Measurements from ENCODE around the gene MUC3A.
"Not testable (repeated sequence)": the region's sequence is repeated elsewhere in the genome, so short reads cannot be mapped to it uniquely, and the experiment has no call there.

MUC3A gene

DNA sequence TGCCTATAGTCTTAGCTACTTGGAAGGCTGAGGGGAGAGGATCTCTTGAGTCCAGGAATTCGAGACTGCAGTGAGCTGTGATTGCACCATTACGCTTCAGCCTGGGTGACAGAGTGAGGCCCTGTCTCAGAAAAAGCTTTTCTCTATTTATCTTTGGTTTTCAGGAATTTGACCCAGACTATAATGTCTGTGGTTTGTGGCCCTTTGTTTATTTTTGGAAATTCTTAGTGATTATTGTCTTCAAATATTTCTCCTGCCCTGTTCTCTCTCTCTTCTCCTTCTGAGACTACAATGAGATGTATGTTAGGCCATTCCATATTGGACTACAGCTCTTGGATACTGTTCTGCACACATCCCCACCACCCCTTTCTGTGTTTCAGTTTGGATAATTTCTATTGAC, 24.7 kb downstream of the MUC3A start:
- TF ChIP-seq, protein P1, sequence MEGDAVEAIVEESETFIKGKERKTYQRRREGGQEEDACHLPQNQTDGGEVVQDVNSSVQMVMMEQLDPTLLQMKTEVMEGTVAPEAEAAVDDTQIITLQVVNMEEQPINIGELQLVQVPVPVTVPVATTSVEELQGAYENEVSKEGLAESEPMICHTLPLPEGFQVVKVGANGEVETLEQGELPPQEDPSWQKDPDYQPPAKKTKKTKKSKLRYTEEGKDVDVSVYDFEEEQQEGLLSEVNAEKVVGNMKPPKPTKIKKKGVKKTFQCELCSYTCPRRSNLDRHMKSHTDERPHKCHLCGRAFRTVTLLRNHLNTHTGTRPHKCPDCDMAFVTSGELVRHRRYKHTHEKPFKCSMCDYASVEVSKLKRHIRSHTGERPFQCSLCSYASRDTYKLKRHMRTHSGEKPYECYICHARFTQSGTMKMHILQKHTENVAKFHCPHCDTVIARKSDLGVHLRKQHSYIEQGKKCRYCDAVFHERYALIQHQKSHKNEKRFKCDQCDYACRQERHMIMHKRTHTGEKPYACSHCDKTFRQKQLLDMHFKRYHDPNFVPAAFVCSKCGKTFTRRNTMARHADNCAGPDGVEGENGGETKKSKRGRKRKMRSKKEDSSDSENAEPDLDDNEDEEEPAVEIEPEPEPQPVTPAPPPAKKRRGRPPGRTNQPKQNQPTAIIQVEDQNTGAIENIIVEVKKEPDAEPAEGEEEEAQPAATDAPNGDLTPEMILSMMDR (IDR thresholded peaks at IDR 0.05; ENCODE audit: insufficient read depth, low read depth, low read length, missing control alignments) = no peak
- DNase-seq (ENCODE audit: low read depth) = no peak
- H3K4me3 ChIP-seq (ENCODE audit: low read length) = no peak overlapping the region

DNA sequence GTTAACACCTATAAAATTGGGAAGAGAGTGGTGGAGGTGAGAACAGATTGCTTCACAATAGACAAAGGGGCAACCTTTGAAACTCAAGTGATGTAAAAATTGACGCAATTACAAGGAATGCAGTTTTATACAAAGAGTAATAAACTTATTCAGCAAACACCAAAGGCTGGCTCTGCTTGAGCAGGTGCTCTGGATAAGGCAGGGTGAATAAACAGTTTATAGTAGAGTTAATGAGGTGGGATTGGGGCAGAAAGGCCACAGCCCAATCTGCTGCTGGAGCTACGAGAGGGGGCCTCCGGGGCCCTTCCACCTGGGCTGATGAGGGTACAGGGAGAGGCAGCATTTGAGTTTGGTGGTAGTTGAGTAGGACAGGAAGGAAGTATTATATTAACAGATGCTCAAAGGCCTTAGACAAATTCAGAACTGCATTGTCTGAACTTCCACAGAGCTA, 26.1 kb downstream of the MUC3A start:
- TF ChIP-seq, protein P1 (IDR thresholded peaks at IDR 0.05; ENCODE audit: insufficient read depth, low read depth, low read length, missing control alignments) = no peak
- H3K4me3 ChIP-seq (ENCODE audit: low read length) = no peak overlapping the region
- no peak for DNase-seq (ENCODE audit: low read depth)

- TF ChIP-seq, protein P1 (IDR thresholded peaks at IDR 0.05; ENCODE audit: insufficient read depth, low read depth, low read length, missing control alignments) = no peak
- H3K4me3 ChIP-seq (ENCODE audit: low read length) = no peak overlapping the region
- no peak for DNase-seq (ENCODE audit: low read depth)
These were observed 29.0 kb downstream of the MUC3A start for GRCh38 chr7:100978300-100978699.

DNA sequence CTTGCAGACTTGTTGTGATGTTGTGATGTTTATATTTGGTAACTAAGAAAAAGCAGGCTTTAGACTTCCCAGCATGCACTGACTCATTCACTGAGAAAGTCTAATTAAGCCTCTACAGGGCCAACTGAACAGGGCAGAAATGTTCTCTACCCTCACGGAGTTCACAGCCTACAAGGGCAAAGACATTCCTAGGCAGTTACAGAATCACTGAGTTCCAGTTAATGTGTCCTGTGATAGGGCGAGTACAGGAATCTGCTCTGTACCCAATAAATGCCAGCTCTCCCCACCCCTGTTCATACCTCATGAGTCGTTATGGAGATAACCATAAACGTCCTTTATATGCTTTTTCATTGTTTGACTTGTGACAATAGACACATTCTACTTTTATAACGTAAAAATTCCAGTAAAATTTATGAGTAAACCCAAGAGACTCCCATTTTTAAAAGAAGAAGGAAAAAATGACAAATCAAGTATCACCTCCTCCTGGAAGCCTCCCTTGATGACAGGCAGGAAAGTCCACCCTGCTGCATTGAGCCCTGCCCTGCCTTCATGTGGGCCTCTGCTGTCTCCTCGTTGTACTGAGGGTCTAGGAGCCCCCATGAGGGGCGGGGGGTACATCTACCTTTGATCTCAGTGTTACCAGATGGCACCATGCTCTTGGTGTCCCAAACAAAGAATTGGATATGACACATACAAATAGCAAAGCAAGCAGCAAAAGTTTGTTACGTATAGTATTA, 34.3 kb downstream of the MUC3A start:
- DNase-seq (ENCODE audit: low read depth) = peak; percentile 70
- TF ChIP-seq, protein P1 (IDR thresholded peaks at IDR 0.05; ENCODE audit: insufficient read depth, low read depth, low read length, missing control alignments) = no peak
- no peak overlapping the region for H3K4me3 ChIP-seq (ENCODE audit: low read length)

DNA sequence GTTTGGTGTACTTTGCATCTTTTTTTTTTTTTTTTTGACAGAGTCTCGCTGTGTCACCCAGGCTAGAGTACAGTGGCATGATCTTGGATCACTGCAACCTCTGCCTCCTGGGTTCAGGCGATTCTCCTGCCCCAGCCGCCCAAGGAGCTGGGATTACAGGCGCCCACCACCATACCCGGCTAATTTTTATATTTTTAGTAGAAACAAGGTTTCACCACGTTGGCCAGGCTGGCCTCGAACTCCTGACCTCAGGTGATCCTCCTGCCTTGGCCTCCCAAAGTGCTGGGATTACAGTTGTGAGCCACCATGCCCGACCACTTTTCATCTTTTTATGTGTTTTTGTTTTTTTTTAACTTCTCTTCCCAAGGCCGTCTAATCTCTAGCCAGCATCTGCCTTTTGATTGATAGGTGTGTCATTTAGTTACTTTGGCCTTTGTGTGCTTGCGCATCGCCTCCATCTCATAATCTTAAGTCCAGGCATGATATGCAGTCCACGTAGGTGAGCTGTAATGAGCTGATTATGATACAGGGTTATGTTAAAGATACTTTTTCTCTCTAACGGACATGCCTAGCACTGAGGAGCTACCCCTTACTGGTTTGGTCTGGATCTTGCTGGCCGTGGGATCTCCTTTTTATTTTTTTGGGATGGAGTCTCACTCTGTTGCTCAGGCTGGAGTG, 35.0 kb downstream of the MUC3A start:
- not testable (repeated sequence) for DNase-seq (ENCODE audit: low read depth); H3K4me3 ChIP-seq (ENCODE audit: low read length)

DNA sequence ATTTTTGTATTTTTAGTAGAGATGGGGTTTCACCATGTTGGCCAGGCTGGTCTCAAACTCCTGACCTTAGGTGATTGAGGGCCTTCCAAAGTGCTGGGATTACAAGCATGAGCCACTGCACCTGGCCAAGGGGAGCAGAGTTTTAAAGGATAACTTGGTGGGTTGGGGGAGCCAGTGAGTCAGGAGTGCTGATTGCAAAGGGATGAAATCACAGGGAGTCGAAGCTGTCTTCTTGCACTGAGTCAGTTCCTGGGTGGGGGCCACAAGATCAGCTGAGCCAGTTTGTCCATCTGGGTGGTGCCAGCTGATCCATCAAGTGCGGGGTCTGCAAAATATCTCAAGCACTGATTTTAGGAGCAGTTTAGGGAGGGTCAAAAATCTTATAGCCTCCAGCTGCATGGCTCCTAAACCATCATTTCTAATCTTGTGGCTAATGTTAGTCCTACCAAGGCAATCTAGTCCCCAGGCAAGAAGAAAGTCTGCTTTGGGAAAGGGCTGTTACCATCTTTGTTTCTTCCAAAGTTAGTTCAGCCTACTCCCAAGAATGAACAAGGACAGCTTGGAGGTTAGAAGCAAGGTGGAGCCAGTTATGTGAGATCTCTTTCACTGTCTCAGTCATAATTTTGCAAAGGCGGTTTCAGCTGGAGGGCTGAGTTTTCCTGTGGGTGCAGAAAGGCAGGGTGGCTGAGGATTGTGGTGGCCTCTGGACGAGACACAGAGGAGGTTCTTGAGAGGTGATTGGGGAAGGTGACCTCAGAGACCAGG, 35.9 kb downstream of the MUC3A start:
- DNase-seq (ENCODE audit: low read depth) = peak; percentile 51
- not testable (repeated sequence) for H3K4me3 ChIP-seq (ENCODE audit: low read length)

DNA sequence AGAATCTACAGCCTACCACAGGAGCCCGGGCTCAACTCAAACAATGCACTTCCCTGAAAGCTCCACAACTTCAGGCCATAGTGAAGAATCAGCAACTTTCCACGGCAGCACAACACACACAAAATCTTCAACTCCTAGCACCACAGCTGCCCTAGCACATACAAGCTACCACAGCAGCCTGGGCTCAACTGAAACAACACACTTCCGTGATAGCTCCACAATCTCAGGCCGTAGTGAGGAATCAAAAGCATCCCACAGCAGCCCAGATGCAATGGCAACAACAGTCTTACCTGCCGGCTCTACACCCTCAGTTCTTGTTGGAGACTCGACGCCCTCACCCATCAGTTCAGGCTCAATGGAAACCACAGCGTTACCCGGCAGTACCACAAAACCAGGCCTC, 42.3 kb downstream of the MUC3A start:
- H3K4me3 ChIP-seq (ENCODE audit: low read length) = no peak overlapping the region
- no peak for DNase-seq (ENCODE audit: low read depth)
- TF ChIP-seq, protein P1 (IDR thresholded peaks at IDR 0.05; ENCODE audit: insufficient read depth, low read depth, low read length, missing control alignments) = no peak

DNA sequence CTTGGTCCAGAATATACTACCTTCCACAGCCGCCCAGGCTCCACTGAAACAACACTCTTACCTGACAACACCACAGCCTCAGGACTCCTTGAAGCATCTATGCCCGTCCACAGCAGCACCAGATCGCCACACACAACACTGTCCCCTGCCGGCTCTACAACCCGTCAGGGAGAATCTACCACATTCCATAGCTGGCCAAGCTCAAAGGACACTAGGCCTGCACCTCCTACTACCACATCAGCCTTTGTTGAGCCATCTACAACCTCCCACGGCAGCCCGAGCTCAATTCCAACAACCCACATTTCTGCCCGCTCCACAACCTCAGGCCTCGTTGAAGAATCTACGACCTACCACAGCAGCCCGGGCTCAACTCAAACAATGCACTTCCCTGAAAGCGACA, 42.9 kb downstream of the MUC3A start:
- DNase-seq (ENCODE audit: low read depth) = not testable (repeated sequence)

GRCh38 chr7:100994671-100995070, 45.3 kb downstream of the MUC3A start:
- DNase-seq (ENCODE audit: low read depth); H3K4me3 ChIP-seq (ENCODE audit: low read length): not testable (repeated sequence)

More for the DNA sequence above, 42.9 kb downstream of the MUC3A start:
- not testable (repeated sequence) for H3K4me3 ChIP-seq (ENCODE audit: low read length)

DNA sequence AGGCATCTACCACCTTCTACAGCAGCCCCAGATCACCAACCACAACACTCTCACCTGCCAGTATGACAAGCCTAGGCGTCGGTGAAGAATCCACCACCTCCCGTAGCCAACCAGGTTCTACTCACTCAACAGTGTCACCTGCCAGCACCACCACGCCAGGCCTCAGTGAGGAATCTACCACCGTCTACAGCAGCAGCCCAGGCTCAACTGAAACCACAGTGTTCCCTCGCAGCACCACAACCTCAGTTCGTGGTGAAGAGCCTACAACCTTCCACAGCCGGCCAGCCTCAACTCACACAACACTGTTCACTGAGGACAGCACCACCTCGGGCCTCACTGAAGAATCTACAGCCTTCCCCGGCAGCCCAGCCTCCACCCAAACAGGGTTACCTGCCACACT, 49.2 kb downstream of the MUC3A start:
- H3K4me3 ChIP-seq (ENCODE audit: low read length); DNase-seq (ENCODE audit: low read depth): not testable (repeated sequence)

DNA sequence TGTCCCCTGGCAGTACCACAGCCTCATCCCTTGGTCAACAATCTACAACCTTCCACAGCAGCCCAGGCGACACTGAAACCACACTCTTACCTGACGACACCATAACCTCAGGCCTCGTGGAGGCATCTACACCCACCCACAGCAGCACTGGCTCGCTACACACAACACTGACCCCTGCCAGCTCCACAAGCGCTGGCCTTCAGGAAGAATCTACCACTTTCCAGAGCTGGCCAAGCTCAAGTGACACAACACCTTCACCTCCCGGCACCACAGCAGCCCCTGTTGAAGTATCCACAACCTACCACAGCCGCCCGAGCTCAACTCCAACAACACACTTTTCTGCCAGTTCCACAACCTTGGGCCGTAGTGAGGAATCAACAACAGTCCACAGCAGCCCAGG, 50.0 kb downstream of the MUC3A start:
- not testable (repeated sequence) for H3K4me3 ChIP-seq (ENCODE audit: low read length); DNase-seq (ENCODE audit: low read depth)

- not testable (repeated sequence) for DNase-seq (ENCODE audit: low read depth); H3K4me3 ChIP-seq (ENCODE audit: low read length)
These were observed 50.7 kb downstream of the MUC3A start for GRCh38 chr7:101000025-101000424.

Data from epithelial cell of esophagus (primary cell).